H1 (cell line): Measurements from ENCODE around the gene KLK10. TPM values are rescaled to one million over a fixed set of nuclear protein-coding genes. Genes with fewer than 3 reads are reported as not detected.

ENCODE experiments used
- ASH2L ChIP-seq: fragments of 200-600, 300-600 bp; sonication (generic); IDR thresholded peaks from one replicate; pipeline ENCODE4 v1.7.1; 2017; ENCODE audit warnings: low read length
- BCL11A ChIP-seq, 2 experiments: IDR thresholded peaks; one replicate each; pipeline ENCODE4 v1.6.1; 2011; ENCODE audit warnings: low read depth in 2 of 2, low read length in 2 of 2, mild to moderate bottlenecking in 2 of 2
- CEBPB ChIP-seq: IDR thresholded peaks from 2 replicates; pipeline ENCODE4 v1.6.1; 2012; ENCODE audit warnings: low read depth, low read length
- MAFK ChIP-seq: IDR thresholded peaks from 2 replicates; pipeline ENCODE4 v1.6.1; 2012; ENCODE audit warnings: low read depth, mild to moderate bottlenecking, improper control_type of control experiment, low read length
- SP2 ChIP-seq: IDR thresholded peaks from 2 replicates; pipeline ENCODE4 v1.6.1; 2012; ENCODE audit warnings: mild to moderate bottlenecking, low read length, inconsistent platforms
- polyA plus RNA-seq, 7 experiments: library from polyadenylated mRNA; depleted of rRNA in 3 of 7; stranded (reverse) in 5 of 7; unstranded in 2 of 7; fragments of >200 nt in 5 of 7; fragments of 200-250 nt in 2 of 7; gene quantifications; 1 replicate in 5 of 7; 2 replicates in 1 of 7; 4 replicates in 1 of 7; pipeline versions ENCODE4 v1.2.1 to v1.2.3, GENCODE V29; 2011 to 2013; ENCODE audit warnings: missing spikeins in 2 of 7, mixed read lengths in 2 of 7
- total RNA-seq: library from RNA; stranded (reverse); fragmentation: NEBNext Ultra II Directional; extraction: Animal tissue kit (Norgen Biotek cat#: 25700); gene quantifications from 2 replicates; pipeline ENCODE4 v1.2.1, GENCODE V29; 2021
- TF ChIP-seq, protein P1 (sequence below): fragments of 300-600 bp; sonication (generic); IDR thresholded peaks from 2 replicates; pipeline ENCODE4 v1.7.1; 2012; ENCODE audit warnings: low read length, moderate library complexity, mild to moderate bottlenecking, inconsistent platforms; ENCODE audit not compliant: insufficient replicate concordance
- TF ChIP-seq, protein P2 (sequence below): IDR thresholded peaks from 2 replicates; pipeline ENCODE4 v1.6.1; 2012; ENCODE audit warnings: inconsistent platforms
- TF ChIP-seq, protein P3 (sequence below): IDR thresholded peaks from 2 replicates; pipeline ENCODE4 v1.6.1; 2011; ENCODE audit warnings: low read length, improper control_type of control experiment

The KLK10 gene
- total and polyA plus RNA-seq, 2 of the 8 experiments (the other 6 are each of a cell fraction or from before 2014, with no cell fraction given), result 4.8 to 9.7 TPM

- TF ChIP-seq, protein P1, sequence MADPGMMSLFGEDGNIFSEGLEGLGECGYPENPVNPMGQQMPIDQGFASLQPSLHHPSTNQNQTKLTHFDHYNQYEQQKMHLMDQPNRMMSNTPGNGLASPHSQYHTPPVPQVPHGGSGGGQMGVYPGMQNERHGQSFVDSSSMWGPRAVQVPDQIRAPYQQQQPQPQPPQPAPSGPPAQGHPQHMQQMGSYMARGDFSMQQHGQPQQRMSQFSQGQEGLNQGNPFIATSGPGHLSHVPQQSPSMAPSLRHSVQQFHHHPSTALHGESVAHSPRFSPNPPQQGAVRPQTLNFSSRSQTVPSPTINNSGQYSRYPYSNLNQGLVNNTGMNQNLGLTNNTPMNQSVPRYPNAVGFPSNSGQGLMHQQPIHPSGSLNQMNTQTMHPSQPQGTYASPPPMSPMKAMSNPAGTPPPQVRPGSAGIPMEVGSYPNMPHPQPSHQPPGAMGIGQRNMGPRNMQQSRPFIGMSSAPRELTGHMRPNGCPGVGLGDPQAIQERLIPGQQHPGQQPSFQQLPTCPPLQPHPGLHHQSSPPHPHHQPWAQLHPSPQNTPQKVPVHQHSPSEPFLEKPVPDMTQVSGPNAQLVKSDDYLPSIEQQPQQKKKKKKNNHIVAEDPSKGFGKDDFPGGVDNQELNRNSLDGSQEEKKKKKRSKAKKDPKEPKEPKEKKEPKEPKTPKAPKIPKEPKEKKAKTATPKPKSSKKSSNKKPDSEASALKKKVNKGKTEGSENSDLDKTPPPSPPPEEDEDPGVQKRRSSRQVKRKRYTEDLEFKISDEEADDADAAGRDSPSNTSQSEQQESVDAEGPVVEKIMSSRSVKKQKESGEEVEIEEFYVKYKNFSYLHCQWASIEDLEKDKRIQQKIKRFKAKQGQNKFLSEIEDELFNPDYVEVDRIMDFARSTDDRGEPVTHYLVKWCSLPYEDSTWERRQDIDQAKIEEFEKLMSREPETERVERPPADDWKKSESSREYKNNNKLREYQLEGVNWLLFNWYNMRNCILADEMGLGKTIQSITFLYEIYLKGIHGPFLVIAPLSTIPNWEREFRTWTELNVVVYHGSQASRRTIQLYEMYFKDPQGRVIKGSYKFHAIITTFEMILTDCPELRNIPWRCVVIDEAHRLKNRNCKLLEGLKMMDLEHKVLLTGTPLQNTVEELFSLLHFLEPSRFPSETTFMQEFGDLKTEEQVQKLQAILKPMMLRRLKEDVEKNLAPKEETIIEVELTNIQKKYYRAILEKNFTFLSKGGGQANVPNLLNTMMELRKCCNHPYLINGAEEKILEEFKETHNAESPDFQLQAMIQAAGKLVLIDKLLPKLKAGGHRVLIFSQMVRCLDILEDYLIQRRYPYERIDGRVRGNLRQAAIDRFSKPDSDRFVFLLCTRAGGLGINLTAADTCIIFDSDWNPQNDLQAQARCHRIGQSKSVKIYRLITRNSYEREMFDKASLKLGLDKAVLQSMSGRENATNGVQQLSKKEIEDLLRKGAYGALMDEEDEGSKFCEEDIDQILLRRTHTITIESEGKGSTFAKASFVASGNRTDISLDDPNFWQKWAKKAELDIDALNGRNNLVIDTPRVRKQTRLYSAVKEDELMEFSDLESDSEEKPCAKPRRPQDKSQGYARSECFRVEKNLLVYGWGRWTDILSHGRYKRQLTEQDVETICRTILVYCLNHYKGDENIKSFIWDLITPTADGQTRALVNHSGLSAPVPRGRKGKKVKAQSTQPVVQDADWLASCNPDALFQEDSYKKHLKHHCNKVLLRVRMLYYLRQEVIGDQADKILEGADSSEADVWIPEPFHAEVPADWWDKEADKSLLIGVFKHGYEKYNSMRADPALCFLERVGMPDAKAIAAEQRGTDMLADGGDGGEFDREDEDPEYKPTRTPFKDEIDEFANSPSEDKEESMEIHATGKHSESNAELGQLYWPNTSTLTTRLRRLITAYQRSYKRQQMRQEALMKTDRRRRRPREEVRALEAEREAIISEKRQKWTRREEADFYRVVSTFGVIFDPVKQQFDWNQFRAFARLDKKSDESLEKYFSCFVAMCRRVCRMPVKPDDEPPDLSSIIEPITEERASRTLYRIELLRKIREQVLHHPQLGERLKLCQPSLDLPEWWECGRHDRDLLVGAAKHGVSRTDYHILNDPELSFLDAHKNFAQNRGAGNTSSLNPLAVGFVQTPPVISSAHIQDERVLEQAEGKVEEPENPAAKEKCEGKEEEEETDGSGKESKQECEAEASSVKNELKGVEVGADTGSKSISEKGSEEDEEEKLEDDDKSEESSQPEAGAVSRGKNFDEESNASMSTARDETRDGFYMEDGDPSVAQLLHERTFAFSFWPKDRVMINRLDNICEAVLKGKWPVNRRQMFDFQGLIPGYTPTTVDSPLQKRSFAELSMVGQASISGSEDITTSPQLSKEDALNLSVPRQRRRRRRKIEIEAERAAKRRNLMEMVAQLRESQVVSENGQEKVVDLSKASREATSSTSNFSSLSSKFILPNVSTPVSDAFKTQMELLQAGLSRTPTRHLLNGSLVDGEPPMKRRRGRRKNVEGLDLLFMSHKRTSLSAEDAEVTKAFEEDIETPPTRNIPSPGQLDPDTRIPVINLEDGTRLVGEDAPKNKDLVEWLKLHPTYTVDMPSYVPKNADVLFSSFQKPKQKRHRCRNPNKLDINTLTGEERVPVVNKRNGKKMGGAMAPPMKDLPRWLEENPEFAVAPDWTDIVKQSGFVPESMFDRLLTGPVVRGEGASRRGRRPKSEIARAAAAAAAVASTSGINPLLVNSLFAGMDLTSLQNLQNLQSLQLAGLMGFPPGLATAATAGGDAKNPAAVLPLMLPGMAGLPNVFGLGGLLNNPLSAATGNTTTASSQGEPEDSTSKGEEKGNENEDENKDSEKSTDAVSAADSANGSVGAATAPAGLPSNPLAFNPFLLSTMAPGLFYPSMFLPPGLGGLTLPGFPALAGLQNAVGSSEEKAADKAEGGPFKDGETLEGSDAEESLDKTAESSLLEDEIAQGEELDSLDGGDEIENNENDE, result no peak
- TF ChIP-seq CEBPB (no peak), SP2 (no peak), MAFK (no peak), ASH2L (peak; percentile 71), BCL11A (IDR thresholded peaks at IDR 0.05; ENCODE audit: low read depth in 2 of 2, low read length in 2 of 2) (no peak)
- TF ChIP-seq, protein P2, sequence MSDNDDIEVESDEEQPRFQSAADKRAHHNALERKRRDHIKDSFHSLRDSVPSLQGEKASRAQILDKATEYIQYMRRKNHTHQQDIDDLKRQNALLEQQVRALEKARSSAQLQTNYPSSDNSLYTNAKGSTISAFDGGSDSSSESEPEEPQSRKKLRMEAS, result peak; percentile 53; the same call in 1 of the 2 replicates
- TF ChIP-seq, protein P3, sequence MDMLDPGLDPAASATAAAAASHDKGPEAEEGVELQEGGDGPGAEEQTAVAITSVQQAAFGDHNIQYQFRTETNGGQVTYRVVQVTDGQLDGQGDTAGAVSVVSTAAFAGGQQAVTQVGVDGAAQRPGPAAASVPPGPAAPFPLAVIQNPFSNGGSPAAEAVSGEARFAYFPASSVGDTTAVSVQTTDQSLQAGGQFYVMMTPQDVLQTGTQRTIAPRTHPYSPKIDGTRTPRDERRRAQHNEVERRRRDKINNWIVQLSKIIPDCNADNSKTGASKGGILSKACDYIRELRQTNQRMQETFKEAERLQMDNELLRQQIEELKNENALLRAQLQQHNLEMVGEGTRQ, result no peak
Observed at GRCh38 chr19:51016798-51017683, 2.5 kb downstream of the KLK10 start (continued).
